Muscle layer of duodenum (tissue), 2 donors: Measurements from ENCODE around the gene SLAMF1.

Experiments
- H3K27ac ChIP-seq: one replicate; pipeline ENCODE4 v1.7.0; 2013; ENCODE audit warnings: mild to moderate bottlenecking, low read length
- H3K27me3 ChIP-seq: one replicate; pipeline ENCODE4 v1.7.0; 2013; ENCODE audit warnings: low read depth, mild to moderate bottlenecking, control low read depth, low read length
- H3K36me3 ChIP-seq, 2 donors: one replicate each; pipeline ENCODE4 v1.7.0; 2013; ENCODE audit warnings: low read length in 2 of 2, control low read depth in 1 of 2, mild to moderate bottlenecking in 1 of 2; ENCODE audit not compliant: insufficient read depth in 2 of 2, control insufficient read depth in 1 of 2
- H3K4me1 ChIP-seq, 2 donors: one replicate each; pipeline ENCODE4 v1.7.0; 2013; ENCODE audit warnings: low read length in 2 of 2, mild to moderate bottlenecking in 2 of 2, control low read depth in 1 of 2, moderate library complexity in 1 of 2; ENCODE audit not compliant: insufficient read depth in 2 of 2, control insufficient read depth in 1 of 2
- H3K4me3 ChIP-seq, 2 donors: one replicate each; pipeline ENCODE4 v1.7.0; 2013; ENCODE audit warnings: low read length in 2 of 2, low read depth in 1 of 2, mild to moderate bottlenecking in 1 of 2
- H3K9me3 ChIP-seq, 2 donors: one replicate each; pipeline ENCODE4 v1.7.0; 2013; ENCODE audit warnings: low read length in 2 of 2, control low read depth in 1 of 2, mild to moderate bottlenecking in 1 of 2; ENCODE audit not compliant: control insufficient read depth in 1 of 2
- donor health status: healthy.

The SLAMF1 gene

GRCh38 chr1:160626509-160627342 is 20.1 kb downstream of the SLAMF1 start:
- no peaks in the 10 kb centered on the region for H3K9me3 ChIP-seq
- no peaks in the 10 kb centered on the region for H3K36me3 ChIP-seq
- no peaks in the 10 kb centered on the region for H3K27me3 ChIP-seq
- no peak overlapping the region for H3K4me3 ChIP-seq
- H3K27ac ChIP-seq: no peak overlapping the region
- H3K4me1 ChIP-seq: no peaks in the 10 kb centered on the region

DNA sequence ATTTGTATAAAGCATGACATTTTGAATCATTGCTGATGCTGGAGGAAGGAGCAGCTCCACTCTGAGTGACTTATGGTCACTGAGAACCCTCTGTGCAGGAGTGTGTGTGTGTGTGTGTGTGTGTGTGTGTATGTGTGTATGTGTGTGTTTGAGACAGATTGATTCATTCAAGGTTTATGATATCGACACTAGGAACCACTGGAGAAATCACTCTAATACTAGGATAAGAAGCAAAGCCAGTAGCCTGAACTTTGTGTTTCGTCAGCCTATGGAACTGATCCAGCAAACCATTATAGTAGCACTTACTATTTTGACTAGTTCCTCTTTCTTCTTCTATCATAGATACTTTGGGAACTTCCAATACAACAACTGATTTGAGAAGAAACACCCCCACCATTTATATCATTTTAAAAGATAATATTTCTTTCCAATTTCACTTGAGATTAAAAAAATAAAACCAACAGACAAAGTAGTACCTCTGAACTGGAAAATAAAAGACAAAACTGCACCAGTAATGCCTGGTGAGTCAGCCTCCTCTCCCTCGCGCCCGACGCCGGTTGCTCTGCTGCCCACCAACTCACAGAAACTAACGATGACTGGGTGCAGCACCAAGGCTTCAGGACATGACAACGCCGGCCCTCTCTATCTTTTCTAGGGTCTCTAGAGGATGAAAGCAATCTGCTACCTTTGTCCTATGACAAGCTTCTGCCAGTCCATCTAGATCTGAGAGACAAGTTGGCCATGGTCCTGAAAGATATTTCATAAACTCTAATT is 20.9 kb downstream of the SLAMF1 start:
- no peaks in the 10 kb centered on the region for H3K36me3 ChIP-seq
- H3K27ac ChIP-seq: no peak overlapping the region
- H3K4me1 ChIP-seq: no peaks in the 10 kb centered on the region
- H3K9me3 ChIP-seq: no peaks in the 10 kb centered on the region
- no peak overlapping the region for H3K4me3 ChIP-seq
- no peaks in the 10 kb centered on the region for H3K27me3 ChIP-seq

DNA sequence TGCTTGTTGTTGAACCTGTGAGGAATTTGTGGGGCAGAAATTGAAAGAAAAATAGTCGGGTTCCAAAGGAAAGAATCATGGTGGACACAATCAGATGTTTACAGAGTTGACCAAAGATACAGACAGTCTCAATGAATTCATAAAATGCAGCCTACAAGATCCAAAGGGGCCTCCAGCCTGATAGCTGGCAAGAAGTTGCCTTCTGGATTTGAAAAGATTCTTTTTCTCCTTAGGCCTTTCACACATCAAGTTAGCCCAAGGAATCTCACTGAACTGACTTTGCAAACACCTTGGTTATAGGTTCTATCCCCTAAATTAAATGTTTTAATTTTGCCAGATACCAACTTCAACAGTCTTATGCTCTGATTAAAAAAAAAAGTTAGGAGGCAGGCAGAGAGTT is 21.5 kb downstream of the SLAMF1 start:
- Histone ChIP-seq H3K4me1 (no peaks in the 10 kb centered on the region), H3K27ac (no peak overlapping the region), H3K4me3 (no peak overlapping the region), H3K36me3 (no peaks in the 10 kb centered on the region), H3K9me3 (no peaks in the 10 kb centered on the region), H3K27me3 (no peaks in the 10 kb centered on the region)

DNA sequence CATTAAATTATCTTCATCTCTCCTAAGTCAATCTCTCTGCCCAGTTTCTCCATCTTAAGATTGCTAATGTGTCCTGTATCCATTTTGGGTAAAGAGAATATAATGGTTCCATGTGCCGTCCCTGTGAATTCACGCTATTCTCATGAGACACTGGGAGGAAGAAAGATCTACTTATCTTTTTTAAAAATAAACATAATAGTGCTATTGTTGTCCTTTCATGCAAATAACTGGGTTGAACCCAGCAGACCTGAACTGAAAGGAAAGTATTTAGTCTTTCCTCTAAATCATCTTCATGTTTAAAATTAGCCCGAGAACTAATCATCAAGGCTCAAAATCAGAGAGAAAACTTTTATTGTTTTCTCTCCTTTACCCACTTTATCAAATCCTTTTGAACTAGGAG is 22.4 kb downstream of the SLAMF1 start:
- Histone ChIP-seq H3K27ac (no peak overlapping the region), H3K36me3 (no peaks in the 10 kb centered on the region), H3K4me1 (no peaks in the 10 kb centered on the region)

DNA sequence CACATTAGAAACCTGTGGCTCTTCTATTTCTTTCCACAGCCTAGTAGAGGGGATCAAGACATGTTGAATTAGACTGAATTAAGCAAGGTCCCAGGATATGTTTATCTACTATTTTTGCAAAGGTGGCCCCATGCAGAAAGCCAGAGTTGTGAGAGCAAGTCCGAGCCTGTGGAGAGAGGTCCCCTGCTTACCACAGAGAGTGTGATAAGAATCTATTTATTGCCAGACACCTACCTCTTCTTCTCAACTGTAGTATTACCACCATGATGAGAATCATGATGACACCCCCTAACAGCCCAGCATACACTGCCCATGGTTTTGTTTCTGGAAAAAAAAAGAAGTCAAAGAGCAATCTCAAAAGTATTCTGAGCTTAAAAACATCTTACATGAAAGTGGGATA is 23.0 kb downstream of the SLAMF1 start:
- H3K27ac ChIP-seq: no peak overlapping the region
- H3K9me3 ChIP-seq: no peaks in the 10 kb centered on the region
- H3K36me3 ChIP-seq: no peaks in the 10 kb centered on the region
- no peaks in the 10 kb centered on the region for H3K4me1 ChIP-seq
- no peak overlapping the region for H3K4me3 ChIP-seq
- H3K27me3 ChIP-seq: no peaks in the 10 kb centered on the region

More for the DNA sequence above, 22.4 kb downstream of the SLAMF1 start:
- Histone ChIP-seq H3K27me3 (no peaks in the 10 kb centered on the region), H3K4me3 (no peak overlapping the region), H3K9me3 (no peaks in the 10 kb centered on the region)

DNA sequence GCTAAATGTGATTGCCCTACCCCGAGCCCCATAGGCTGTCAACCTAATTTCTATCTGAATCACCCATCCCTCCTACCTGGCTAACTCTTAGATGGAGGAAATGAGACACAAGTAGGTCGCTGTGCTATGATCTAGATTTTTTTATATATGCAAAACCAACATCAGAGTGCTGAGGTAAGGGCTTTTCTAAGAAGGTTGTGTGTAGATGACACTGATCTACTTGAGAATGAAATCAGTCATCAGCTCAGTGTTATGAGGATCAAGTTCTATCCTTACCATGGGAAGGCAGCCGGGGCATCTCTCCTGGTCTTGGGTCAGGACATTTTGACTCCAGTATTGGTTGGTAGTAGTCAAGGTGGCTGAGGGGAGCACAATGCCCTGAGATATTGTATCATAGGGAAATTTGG is 23.6 kb downstream of the SLAMF1 start:
- no peaks in the 10 kb centered on the region for H3K4me1 ChIP-seq
- no peaks in the 10 kb centered on the region for H3K9me3 ChIP-seq
- no peak overlapping the region for H3K27ac ChIP-seq

GRCh38 chr1:160622501-160623226 is 24.2 kb downstream of the SLAMF1 start:
- H3K4me1 ChIP-seq: no peaks in the 10 kb centered on the region
- H3K27me3 ChIP-seq: no peaks in the 10 kb centered on the region
- no peaks in the 10 kb centered on the region for H3K36me3 ChIP-seq
- no peak overlapping the region for H3K4me3 ChIP-seq
- no peak overlapping the region for H3K27ac ChIP-seq
- no peaks in the 10 kb centered on the region for H3K9me3 ChIP-seq

More for the DNA sequence above, 23.6 kb downstream of the SLAMF1 start:
- H3K36me3 ChIP-seq: no peaks in the 10 kb centered on the region
- H3K27me3 ChIP-seq: no peaks in the 10 kb centered on the region
- no peak overlapping the region for H3K4me3 ChIP-seq

- no peak overlapping the region for H3K4me3 ChIP-seq
- H3K9me3 ChIP-seq: no peaks in the 10 kb centered on the region
- no peak overlapping the region for H3K27ac ChIP-seq
- H3K4me1 ChIP-seq: no peaks in the 10 kb centered on the region
- H3K27me3 ChIP-seq: no peaks in the 10 kb centered on the region
- H3K36me3 ChIP-seq: no peaks in the 10 kb centered on the region
These were observed 25.0 kb downstream of the SLAMF1 start for GRCh38 chr1:160621633-160622413.

GRCh38 chr1:160620942-160621632 is 25.8 kb downstream of the SLAMF1 start:
- Histone ChIP-seq H3K9me3 (no peaks in the 10 kb centered on the region), H3K27ac (no peak overlapping the region), H3K36me3 (no peaks in the 10 kb centered on the region), H3K4me3 (no peak overlapping the region), H3K27me3 (no peaks in the 10 kb centered on the region), H3K4me1 (no peaks in the 10 kb centered on the region)

DNA sequence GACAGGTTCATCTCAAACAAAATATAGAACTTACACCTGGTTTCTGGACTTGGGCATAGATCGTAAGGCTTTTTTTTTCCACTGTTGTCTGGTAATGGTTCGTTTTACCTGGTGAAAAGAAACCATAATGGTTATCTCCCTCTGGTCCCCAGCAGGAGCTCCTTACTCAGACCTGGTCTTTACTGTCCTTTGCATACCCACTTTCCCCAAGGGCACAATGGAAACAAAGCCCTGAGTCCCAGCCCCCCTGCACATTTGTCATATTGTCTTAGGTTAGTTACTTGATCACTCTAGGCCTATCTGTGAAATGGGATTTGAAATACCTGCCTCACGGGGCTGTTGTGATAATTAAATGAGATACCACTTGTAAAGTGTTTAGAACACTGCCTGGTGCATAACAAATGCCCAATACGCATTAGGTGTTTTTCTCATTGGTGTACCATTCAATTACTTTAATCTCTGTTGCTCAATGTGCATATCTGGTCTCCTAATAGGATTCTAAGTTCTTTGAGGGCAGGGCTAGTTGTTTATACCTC is 27.0 kb downstream of the SLAMF1 start:
- H3K27me3 ChIP-seq: no peaks in the 10 kb centered on the region
- no peak overlapping the region for H3K27ac ChIP-seq
- H3K4me3 ChIP-seq: no peak overlapping the region
- H3K36me3 ChIP-seq: no peaks in the 10 kb centered on the region
- no peaks in the 10 kb centered on the region for H3K9me3 ChIP-seq
- H3K4me1 ChIP-seq: no peaks in the 10 kb centered on the region
